Loucy (cell line): ENCODE data around the gene KCTD19.

Source experiments
- EZH2phosphoT487 ChIP-seq: fragments of 200-600 bp; IDR thresholded peaks from 2 replicates; pipeline ENCODE4 v1.6.1; 2018; ENCODE audit warnings: antibody characterized with exemption, mild to moderate bottlenecking, moderate library complexity, borderline replicate concordance
- TF ChIP-seq, protein P1 (sequence below): fragments of 200-600 bp; sonication (generic); conservative IDR thresholded peaks from 2 replicates; pipeline ENCODE4 v1.5.1; 2014; ENCODE audit warnings: mild to moderate bottlenecking, antibody characterized with exemption, low read length

DNA sequence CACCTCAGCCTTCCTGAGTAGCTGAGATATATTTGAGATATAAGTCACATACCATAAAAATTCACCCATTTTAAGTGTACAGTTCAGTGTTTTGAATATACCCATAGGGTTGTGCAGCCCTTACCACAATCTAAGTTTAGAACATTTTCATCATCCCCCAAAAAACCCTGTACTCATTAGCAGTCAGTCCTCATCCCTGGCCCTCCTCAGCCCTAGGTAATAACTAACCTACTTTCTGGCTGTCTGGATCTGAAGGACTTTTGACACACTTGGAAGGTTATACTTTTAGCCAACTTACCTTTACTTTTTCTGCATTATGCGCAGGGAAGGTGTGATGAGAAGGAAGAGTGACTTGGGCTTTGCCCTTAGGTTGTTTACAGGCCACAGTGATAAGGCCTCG is 51.2 kb downstream of the KCTD19 start:
- TF ChIP-seq, protein P1, sequence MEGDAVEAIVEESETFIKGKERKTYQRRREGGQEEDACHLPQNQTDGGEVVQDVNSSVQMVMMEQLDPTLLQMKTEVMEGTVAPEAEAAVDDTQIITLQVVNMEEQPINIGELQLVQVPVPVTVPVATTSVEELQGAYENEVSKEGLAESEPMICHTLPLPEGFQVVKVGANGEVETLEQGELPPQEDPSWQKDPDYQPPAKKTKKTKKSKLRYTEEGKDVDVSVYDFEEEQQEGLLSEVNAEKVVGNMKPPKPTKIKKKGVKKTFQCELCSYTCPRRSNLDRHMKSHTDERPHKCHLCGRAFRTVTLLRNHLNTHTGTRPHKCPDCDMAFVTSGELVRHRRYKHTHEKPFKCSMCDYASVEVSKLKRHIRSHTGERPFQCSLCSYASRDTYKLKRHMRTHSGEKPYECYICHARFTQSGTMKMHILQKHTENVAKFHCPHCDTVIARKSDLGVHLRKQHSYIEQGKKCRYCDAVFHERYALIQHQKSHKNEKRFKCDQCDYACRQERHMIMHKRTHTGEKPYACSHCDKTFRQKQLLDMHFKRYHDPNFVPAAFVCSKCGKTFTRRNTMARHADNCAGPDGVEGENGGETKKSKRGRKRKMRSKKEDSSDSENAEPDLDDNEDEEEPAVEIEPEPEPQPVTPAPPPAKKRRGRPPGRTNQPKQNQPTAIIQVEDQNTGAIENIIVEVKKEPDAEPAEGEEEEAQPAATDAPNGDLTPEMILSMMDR, result no peak
- no peak for TF ChIP-seq EZH2phosphoT487
